H9 (cell line): Measurements from ENCODE around the gene HOXA7. TPM values are rescaled to one million over a fixed set of nuclear protein-coding genes. Genes with fewer than 3 reads are reported as not detected.
A peak's percentile ranks its signal among the peaks of the same experiment; 100 is the strongest.

Experiments used
- DNase-seq: peaks from one replicate; pipeline ENCODE4 v3.0.0-alpha.2; 2017
- H2AFZ ChIP-seq: one replicate; pipeline ENCODE4 v1.6.1; 2013; ENCODE audit warnings: mild to moderate bottlenecking, low read length, control low read depth, moderate library complexity
- H2AK5ac ChIP-seq: 2 replicates; pipeline ENCODE4 v1.6.1; 2013; ENCODE audit warnings: low read length, control low read depth, mixed read lengths; ENCODE audit not compliant: insufficient read length
- H2BK120ac ChIP-seq: one replicate; pipeline ENCODE4 v1.6.1; 2013; ENCODE audit warnings: low read depth, mild to moderate bottlenecking, low read length, control low read depth, inconsistent platforms; ENCODE audit not compliant: poor library complexity, severe bottlenecking
- H2BK12ac ChIP-seq: 2 replicates; pipeline ENCODE4 v1.6.1; 2013; ENCODE audit warnings: low read length, control low read depth, mixed read lengths, low read depth; ENCODE audit not compliant: insufficient read length
- H2BK15ac ChIP-seq: 2 replicates; pipeline ENCODE4 v1.6.1; 2013; ENCODE audit warnings: low read depth, low read length, control low read depth
- H2BK20ac ChIP-seq: one replicate; pipeline ENCODE4 v1.6.1; 2013; ENCODE audit warnings: low read depth, mild to moderate bottlenecking, low read length, control low read depth, inconsistent platforms; ENCODE audit not compliant: poor library complexity, severe bottlenecking
- H2BK5ac ChIP-seq: 2 replicates; pipeline ENCODE4 v1.6.1; 2013; ENCODE audit warnings: low read length, control low read depth, mixed read lengths; ENCODE audit not compliant: insufficient read length
- H3K14ac ChIP-seq: 2 replicates; pipeline ENCODE4 v1.6.1; 2013; ENCODE audit warnings: low read length, control low read depth; ENCODE audit not compliant: insufficient read depth
- H3K18ac ChIP-seq: 2 replicates; pipeline ENCODE4 v1.6.1; 2013; ENCODE audit warnings: low read depth, mild to moderate bottlenecking, mixed read lengths, low read length, control low read depth; ENCODE audit not compliant: insufficient read length
- H3K23ac ChIP-seq: 2 replicates; pipeline ENCODE4 v1.6.1; 2013; ENCODE audit warnings: low read length, control low read depth, mixed read lengths, low read depth; ENCODE audit not compliant: insufficient read length
- H3K23me2 ChIP-seq: 2 replicates; pipeline ENCODE4 v1.6.1; 2013; ENCODE audit warnings: low read depth, mild to moderate bottlenecking, mixed read lengths, low read length, control low read depth; ENCODE audit not compliant: insufficient read length, poor library complexity, severe bottlenecking
- H3K27ac ChIP-seq: 2 replicates; pipeline ENCODE4 v1.5.1; 2013; ENCODE audit warnings: low read length, control low read depth, mixed read lengths, low read depth; ENCODE audit not compliant: insufficient read length
- H3K27me3 ChIP-seq: 2 replicates; pipeline ENCODE4 v1.6.1; 2013; ENCODE audit warnings: low read length, control low read depth, inconsistent platforms; ENCODE audit not compliant: insufficient read depth
- H3K4ac ChIP-seq: 2 replicates; pipeline ENCODE4 v1.6.1; 2013; ENCODE audit warnings: low read depth, mild to moderate bottlenecking, control low read depth, inconsistent platforms, low read length, moderate library complexity
- H3K4me1 ChIP-seq: 2 replicates; pipeline ENCODE4 v1.6.1; 2013; ENCODE audit warnings: low read length, control low read depth, inconsistent platforms; ENCODE audit not compliant: insufficient read depth
- H3K4me2 ChIP-seq: 2 replicates; pipeline ENCODE4 v1.6.1; 2013; ENCODE audit warnings: low read length, control low read depth, mixed read lengths; ENCODE audit not compliant: insufficient read length, insufficient read depth
- H3K56ac ChIP-seq: 2 replicates; pipeline ENCODE4 v1.6.1; 2013; ENCODE audit warnings: low read depth, mild to moderate bottlenecking, mixed read lengths, low read length, control low read depth; ENCODE audit not compliant: insufficient read length
- H3K79me1 ChIP-seq: 2 replicates; pipeline ENCODE4 v1.6.1; 2013; ENCODE audit warnings: low read depth, mild to moderate bottlenecking, moderate library complexity, low read length, control low read depth, inconsistent platforms; ENCODE audit not compliant: insufficient read depth, poor library complexity, severe bottlenecking
- H3K79me2 ChIP-seq: 2 replicates; pipeline ENCODE4 v1.6.1; 2013; ENCODE audit warnings: low read length, control low read depth, inconsistent platforms; ENCODE audit not compliant: insufficient read depth
- H3K9ac ChIP-seq: 2 replicates; pipeline ENCODE4 v1.6.1; 2013; ENCODE audit warnings: low read length, control low read depth, mixed read lengths; ENCODE audit not compliant: insufficient read length; ENCODE audit errors: extremely low read depth
- H3K9me3 ChIP-seq: one replicate; pipeline ENCODE4 v1.6.1; 2013; ENCODE audit warnings: low read depth, low read length, inconsistent platforms; ENCODE audit not compliant: control insufficient read depth
- H3T11ph ChIP-seq: one replicate; pipeline ENCODE4 v1.6.1; 2013; ENCODE audit warnings: mild to moderate bottlenecking, low read length, control low read depth, inconsistent platforms
- H4K20me1 ChIP-seq: one replicate; pipeline ENCODE4 v1.6.1; 2013; ENCODE audit not compliant: control insufficient read depth, insufficient read length, insufficient read depth
- H4K5ac ChIP-seq: 2 replicates; pipeline ENCODE4 v1.6.1; 2013; ENCODE audit warnings: low read depth, mild to moderate bottlenecking, mixed read lengths, low read length, control low read depth; ENCODE audit not compliant: insufficient read length
- H4K8ac ChIP-seq: replicated peaks from 2 replicates; pipeline ENCODE4 v1.6.1; 2013; ENCODE audit warnings: low read length, control low read depth, mixed read lengths, low read depth; ENCODE audit not compliant: insufficient read length
- H4K91ac ChIP-seq: 2 replicates; pipeline ENCODE4 v1.6.1; 2013; ENCODE audit warnings: low read depth, mild to moderate bottlenecking, moderate library complexity, mixed read lengths, low read length, control low read depth; ENCODE audit not compliant: insufficient read length
- H3K27ac Mint-ChIP-seq, 3 experiments: 2 replicates in 2 of 3; 3 replicates in 1 of 3; pipeline ENCODE4 v1.8.0; 2020 to 2021; ENCODE audit warnings: mixed read lengths in 3 of 3, mild to moderate bottlenecking in 1 of 3, moderate library complexity in 1 of 3
- H3K27me3 Mint-ChIP-seq: 2 replicates; pipeline ENCODE4 v1.8.0; 2021; ENCODE audit warnings: low read depth, mild to moderate bottlenecking, moderate library complexity, mixed read lengths
- H3K36me3 Mint-ChIP-seq, 3 experiments: 2 replicates in 2 of 3; 3 replicates in 1 of 3; pipeline ENCODE4 v1.8.0; 2020 to 2021; ENCODE audit warnings: low read depth in 3 of 3, mixed read lengths in 3 of 3; ENCODE audit not compliant: insufficient read depth in 1 of 3
- H3K4me1 Mint-ChIP-seq, 2 experiments: 2 replicates each; pipeline ENCODE4 v1.8.0; 2020; ENCODE audit warnings: mixed read lengths in 2 of 2
- H3K4me3 Mint-ChIP-seq, 2 experiments: 2 replicates in 1 of 2; 3 replicates in 1 of 2; pipeline ENCODE4 v1.8.0; 2020 to 2021; ENCODE audit warnings: mild to moderate bottlenecking in 2 of 2, mixed read lengths in 2 of 2, moderate library complexity in 1 of 2
- H3K9me3 Mint-ChIP-seq, 2 experiments: 2 replicates in 1 of 2; 3 replicates in 1 of 2; pipeline ENCODE4 v1.8.0; 2020; ENCODE audit warnings: mild to moderate bottlenecking in 2 of 2, mixed read lengths in 2 of 2, moderate library complexity in 1 of 2
- WGBS: extraction: QIAGEN DNeasy Blood & Tissue Kit; methylation state at CpG from one replicate; pipeline ENCODE4 v1.1.7; 2013; ENCODE audit warnings: missing lambda C conversion rate, low lambda C conversion rate, mixed read lengths; ENCODE audit not compliant: insufficient read length; ENCODE audit errors: extremely low coverage; 5-methylcytosine and 5-hydroxymethylcytosine counted together
- total RNA-seq: library from RNA; stranded (reverse); gene quantifications from 2 replicates; pipeline ENCODE4 v1.2.1, GENCODE V29; 2021
- TF ChIP-seq, protein P1 (sequence below): fragments of 200-600 bp; sonication (generic); conservative IDR thresholded peaks from 3 replicates; pipeline ENCODE4 v1.8.0; 2021; ENCODE audit warnings: antibody characterized with exemption, mild to moderate bottlenecking

The HOXA7 gene
- total RNA-seq, 1 experiment from 2014 or later: not detected

GRCh38 chr7:27157702-27158431 is 1.4 kb upstream of the HOXA7 start:
- Mint-ChIP-seq H3K27me3 (peaks cover 98% of the 10 kb centered on the region), H3K27ac (no peak overlapping the region; a peak in 1 of 7 replicates), H3K9me3 (peaks cover 13 to 24% of the 10 kb centered on the region in 2 experiments), H3K36me3 (peaks cover 0 to 6% (median 0%) of the 10 kb centered on the region in 3 experiments; a peak in 3 of 7 replicates), H3K4me1 (peaks cover 3 to 11% of the 10 kb centered on the region in 2 experiments; a peak in 3 of 4 replicates), H3K4me3 (no peak overlapping the region)
- no CpG with 5 or more reads among the region's 30 CpGs for WGBS
- H2BK120ac ChIP-seq: no peak overlapping the region
- H3K23ac ChIP-seq: no peak overlapping the region
- no peak overlapping the region for H3K27ac ChIP-seq
- H4K8ac ChIP-seq: no peak overlapping the region
- no peaks in the 10 kb centered on the region for H3K9me3 ChIP-seq
- no peak overlapping the region for H3K56ac ChIP-seq
- H3K14ac ChIP-seq: no peak overlapping the region
- H3T11ph ChIP-seq: no peak overlapping the region
- H4K5ac ChIP-seq: no peak overlapping the region
- H4K20me1 ChIP-seq: no peaks in the 10 kb centered on the region
- no peaks in the 10 kb centered on the region for H3K23me2 ChIP-seq
- no peak overlapping the region for H2AFZ ChIP-seq
- no peak overlapping the region for H2BK20ac ChIP-seq
- peak; percentile 26 for DNase-seq
- no peak overlapping the region for H3K4ac ChIP-seq
- H3K18ac ChIP-seq: no peak overlapping the region
- H2BK15ac ChIP-seq: no peak overlapping the region
- H3K4me1 ChIP-seq: no peaks in the 10 kb centered on the region
- H3K79me2 ChIP-seq: no peaks in the 10 kb centered on the region
- no peaks in the 10 kb centered on the region for H3K79me1 ChIP-seq
- H3K4me2 ChIP-seq: no peak overlapping the region
- H2BK5ac ChIP-seq: no peak overlapping the region
- peaks cover 97% of the 10 kb centered on the region for H3K27me3 ChIP-seq
- no peak overlapping the region for H2BK12ac ChIP-seq
- TF ChIP-seq, protein P1, sequence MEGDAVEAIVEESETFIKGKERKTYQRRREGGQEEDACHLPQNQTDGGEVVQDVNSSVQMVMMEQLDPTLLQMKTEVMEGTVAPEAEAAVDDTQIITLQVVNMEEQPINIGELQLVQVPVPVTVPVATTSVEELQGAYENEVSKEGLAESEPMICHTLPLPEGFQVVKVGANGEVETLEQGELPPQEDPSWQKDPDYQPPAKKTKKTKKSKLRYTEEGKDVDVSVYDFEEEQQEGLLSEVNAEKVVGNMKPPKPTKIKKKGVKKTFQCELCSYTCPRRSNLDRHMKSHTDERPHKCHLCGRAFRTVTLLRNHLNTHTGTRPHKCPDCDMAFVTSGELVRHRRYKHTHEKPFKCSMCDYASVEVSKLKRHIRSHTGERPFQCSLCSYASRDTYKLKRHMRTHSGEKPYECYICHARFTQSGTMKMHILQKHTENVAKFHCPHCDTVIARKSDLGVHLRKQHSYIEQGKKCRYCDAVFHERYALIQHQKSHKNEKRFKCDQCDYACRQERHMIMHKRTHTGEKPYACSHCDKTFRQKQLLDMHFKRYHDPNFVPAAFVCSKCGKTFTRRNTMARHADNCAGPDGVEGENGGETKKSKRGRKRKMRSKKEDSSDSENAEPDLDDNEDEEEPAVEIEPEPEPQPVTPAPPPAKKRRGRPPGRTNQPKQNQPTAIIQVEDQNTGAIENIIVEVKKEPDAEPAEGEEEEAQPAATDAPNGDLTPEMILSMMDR: no peak
- no peak overlapping the region for H4K91ac ChIP-seq
- H2AK5ac ChIP-seq: no peak overlapping the region
- no peak overlapping the region for H3K9ac ChIP-seq
